Right hindlimb (tissue), 1 donor: ENCODE measurements around the gene UNC13A.
A peak's percentile ranks its signal among the peaks of the same experiment; 100 is the strongest.

Source experiments
- DNase-seq: peaks from one replicate; pipeline ENCODE4 v3.0.0-alpha.2; 2018

Gene UNC13A

DNA sequence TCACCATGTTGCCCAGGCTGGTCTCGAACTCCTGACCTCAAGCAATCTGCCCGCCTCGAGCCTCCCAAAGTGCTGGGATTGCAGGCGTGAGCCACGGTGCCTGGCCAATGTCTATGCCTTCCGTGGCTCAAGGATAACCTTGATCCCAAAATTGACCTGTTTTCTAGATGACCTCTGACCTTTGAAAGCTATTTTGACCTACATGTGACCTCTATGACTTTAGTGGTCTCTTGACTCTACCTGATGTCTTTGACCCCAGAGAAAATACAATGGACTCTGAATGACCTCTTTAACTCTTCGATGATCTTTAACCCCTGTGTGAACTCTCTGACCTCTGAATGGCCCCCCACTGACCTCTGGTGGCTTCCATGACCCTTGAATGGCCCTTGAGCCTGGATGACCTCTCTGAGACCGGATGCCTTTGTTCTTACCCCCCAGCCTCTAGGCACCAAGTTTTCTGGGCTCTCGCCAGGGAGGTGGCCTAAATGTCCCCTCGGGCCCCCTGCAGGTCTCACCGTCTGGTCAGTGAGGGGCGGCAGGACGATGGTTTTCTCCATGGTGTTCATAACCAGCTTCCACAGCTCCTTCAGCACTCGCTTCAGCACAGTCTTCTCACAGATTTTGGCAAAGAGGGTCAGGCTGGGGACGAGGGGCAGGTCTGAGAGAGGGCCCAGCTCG, 63.7 kb downstream of the UNC13A start:
- no peak for DNase-seq

DNA sequence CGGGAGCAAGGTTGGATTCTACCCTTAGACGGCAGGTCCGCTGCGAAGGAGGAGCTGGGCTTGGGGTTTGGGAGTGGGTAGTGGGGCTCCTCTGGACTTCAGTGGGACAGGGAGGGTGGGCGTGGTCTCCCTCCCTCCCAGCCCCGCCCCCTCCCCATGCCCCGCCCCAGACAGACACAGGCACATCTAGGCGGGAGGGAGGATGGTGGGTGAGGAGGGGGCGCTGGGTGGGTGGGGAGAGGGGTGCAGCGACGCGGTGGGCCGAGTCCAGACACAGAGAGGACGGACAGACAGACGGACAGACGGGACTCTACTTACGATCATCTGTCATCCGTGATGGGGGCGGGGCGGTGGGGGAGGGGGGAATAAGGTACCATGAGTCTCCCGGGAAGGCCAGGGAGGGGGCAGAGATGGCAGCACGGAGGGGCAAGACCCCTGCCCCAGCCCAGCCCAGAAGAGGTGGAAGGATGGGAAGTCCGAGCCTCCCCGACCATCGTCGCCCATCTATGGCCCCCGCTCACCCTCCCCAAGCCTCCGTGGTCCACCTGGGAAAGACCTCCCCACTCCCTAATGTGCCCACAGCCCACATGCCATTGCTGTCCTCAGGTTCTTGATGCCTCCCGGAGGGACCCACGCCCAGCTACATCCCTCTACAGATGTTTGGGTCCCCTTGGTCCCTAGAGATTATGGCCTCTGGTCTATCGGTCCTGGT, 64.8 kb downstream of the UNC13A start:
- DNase-seq, result no peak

DNA sequence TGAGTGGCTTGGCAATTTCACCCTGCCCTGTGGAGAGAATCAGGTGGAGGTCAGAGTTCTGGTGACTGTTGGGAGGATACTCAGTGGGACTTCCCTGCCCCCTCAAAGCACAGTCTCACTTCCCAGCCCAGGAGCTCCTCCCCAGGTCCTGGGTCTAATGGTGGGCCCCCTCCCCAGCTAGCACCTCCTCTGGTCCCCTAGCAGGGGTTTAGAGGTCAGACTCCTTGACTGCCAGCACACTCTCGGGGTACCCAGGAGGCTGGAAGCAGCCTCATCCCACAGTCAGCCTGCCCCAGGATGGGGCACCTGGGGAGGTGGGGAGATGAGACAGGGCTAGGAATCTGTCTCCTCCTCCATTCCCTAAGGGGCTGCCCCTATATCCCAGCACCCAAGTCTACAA, 67.5 kb downstream of the UNC13A start:
- no peak for DNase-seq

DNA sequence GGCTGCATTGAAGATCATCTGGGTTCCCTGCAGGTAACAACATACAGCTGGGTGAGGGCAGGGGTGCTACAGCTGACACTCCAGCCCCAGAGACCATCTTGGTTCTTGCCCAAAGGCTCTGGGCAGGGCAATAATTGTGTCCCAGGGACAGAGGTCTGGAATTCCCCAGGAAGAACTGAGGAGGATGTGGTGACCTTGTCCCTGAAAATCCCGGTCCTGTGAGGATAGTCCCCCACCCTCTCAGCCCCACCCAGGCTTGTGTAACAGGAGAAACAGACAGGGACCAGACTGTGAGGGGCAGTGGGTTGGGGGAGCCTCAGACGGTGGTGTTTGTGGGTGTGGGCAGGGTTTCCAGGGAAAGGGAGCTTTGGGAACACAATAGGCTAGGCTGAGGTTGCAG, 69.2 kb downstream of the UNC13A start:
- no peak for DNase-seq

DNA sequence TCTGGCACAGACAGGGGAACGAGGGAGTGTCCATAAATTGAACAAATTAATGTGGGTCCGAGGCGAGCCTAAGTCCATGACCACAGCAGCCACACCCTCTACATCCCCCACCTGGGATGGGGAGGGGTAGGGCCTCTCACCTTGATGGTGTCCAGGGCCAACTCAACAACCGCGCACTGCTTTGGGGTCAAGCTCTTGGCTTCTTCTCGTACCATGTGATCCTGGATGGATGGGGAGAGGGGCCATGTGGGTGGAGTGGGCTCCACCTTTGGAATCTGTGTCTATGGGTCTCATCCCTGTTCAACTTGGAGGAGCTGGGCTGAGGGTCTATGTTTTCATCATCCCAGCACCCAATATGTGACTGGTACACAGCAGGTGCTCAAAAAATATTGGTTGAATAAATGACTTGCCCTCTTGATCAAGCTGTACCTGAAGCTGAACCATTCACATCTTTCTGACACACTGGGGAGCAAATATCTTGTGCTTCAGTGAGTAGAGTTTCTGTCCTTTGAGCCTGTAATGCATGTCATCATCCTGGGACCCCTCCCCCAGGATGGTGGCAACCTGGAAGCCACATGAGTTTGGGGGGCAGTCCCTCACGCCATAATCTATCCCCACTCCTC, 69.8 kb downstream of the UNC13A start:
- no peak for DNase-seq

DNA sequence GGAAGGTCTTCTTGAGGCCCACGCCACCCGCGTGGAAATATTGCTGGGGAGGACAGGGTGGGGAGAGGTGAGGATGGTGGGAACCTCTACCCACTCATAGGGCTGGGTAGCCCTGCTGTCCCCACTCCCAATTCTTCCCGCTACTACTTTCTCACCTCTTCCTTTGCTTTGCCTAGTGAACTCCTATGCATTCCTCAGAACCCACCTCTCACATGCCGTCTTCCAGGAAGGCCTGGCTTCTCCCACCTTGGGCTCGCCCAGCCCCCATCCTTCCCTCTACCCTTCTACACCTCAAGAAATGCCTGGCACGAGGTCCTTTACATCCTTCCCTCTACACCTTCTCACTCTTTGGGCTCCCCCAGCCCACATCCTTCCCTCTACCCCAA, 70.4 kb downstream of the UNC13A start:
- no peak for DNase-seq

DNA sequence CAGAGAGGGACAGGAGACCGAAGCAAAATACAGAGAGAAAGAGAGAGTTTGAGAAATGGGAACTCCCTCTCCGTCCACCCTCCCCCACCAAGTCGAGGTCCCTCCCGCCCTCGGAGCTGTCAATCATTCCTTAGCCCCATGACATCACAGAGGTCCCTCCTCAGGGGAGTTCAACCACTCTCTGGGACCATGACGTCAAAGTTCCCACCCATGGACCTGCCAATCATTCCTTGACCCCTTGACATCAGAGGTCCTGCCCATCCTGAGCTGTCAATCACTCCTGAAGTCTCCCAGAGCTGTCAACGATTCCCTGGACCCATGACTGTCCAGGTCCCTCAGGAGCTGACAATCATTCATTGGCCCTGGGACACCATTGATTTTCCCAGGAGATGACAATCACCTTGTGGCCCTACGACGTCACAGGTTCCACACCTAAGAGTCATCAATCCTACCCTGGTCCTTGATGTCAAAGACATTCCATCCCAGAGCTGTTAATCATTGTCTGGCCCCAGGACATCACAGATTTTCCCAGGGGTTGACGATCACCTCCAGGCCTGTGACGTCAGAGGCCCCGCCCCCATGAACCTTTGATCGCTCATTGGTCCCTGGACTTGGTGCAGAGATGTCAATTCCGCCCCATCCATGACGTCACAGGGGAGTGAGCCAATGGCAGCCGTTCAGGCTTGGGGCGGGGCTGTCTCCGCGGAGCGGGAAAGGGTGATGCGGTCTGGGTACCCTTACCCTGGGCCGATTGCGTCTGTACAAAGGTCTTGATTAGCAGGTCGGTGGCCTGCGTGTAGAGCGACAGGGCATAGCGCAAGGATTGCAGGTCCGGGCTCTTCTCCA, 71.0 kb downstream of the UNC13A start:
- no peak for DNase-seq

DNA sequence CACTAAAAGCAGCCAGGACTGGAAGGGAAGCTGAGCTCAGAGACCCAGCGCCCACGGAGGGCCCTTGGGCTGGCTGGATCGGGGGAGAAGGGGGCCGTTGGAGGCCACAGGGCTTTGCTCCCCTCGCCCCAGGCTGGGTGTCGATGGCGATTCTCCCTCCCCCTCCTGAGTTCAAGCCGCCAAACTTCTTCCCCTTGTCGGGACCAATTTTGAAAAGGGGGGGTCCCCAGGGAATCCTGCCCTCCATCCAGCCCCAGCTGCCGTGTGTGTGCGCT, 71.5 kb downstream of the UNC13A start:
- no peak for DNase-seq

DNA sequence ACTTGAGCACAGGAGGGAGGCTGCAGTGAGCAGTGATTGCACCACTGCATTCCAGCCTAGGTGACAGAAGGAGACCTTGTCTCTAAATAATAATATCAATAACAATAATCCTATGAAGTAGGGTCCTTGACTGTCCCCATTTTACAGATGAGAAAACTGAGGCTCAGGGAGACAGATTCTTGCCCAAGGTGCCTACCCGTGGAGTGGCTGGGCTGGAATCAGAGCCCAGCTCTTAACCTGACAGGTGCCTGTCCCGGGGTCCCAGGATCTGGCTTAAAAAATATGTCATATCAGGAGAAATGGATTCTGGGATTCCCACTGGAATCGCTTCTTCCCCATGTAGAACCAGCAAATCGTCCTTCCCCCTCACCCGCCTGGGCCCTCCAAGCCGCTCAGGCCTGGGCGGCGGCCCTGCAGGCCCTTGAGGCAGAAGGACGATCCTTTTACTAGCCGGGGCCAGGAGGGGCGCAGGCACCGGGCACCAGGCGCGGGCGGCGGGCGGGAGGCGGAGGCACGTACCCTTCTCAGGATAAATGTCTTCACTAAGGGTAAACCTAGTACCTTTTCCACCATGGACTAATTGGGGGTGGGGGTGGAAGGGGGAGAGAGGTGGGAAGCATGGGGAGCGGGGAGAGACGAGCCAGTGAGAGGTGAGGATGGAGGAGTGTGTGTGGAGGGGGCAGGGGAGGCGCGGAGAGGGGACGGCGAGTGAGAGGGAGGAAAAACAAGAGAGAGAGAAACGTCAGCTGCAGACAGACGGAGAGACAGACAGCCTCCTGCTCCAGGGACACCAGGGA, 72.1 kb downstream of the UNC13A start:
- DNase-seq, result no peak

DNA sequence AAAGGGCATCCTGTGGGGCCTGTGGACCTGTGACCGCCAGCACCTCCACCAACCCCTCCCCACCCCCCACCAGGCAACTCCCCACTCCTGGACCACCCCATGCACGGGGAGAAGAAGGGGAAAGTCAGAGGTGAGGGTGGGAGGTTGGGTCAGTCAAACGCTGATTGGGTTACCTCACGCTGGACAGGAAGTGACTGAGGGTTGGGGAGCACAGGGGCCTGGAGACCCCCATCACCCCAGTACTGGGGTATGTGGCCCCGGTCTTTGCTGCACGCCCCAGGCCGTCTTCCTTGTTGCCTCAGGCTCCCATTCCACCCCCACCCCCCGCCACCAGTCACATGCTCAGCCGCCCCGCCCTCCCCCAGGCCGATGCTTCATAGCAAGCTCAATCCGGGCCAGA, 73.7 kb downstream of the UNC13A start:
- no peak for DNase-seq

DNA sequence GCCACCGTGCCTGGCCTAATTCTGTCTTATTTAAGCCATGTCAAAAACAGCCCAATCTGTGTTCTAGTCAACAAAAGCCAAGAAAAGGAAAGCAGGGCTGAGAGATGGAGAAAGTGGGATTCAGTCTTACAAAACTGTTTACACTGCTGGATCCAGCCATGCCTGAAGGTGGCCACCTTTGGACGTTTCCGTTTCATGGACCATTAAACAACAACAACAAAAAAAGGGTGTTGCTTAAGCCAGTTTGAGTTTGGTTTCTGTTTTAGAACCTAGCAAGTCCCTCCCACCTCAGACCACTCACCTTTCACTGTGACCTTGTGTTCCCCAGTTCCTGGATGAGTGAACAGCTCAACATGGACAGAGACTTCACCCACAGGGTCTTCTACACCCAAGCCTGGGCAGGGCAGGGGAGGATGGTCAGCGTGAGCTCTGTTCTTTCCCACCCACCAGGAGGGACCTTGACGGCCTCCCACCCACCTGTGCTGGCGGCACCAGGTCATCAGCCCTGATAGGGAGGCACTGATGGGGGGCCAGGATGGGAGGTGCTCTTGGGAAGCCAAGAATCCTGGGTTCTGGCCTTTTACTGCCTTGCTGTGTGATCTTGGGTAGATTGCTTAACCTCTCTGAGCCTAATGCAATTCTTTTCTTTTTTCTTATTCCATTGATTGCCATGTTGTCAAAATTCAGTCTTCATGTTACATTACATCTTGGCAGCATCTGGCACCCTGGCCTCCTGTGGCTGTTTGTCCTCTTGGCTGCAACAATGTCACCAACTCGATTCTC, 76.5 kb downstream of the UNC13A start:
- no peak for DNase-seq

DNA sequence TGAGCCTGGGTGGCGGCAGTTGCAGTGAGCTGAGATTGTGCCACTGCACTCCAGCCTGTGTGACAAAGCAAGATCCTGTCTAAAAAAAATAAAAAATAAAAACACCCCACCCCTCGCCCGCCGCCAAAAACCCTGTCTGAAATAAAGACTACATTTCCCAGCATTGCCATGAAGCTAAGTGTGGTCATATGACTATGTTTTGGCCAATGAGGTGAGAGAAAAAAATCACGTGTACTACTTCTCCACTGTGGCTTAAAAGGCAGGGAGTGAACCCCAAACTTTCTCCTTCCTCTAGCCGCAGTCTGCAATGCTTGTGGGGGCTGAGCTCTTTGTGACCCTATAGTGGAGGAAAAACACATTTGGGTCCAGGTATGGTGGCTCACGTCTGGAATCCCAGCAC, 77.8 kb downstream of the UNC13A start:
- no peak for DNase-seq

DNA sequence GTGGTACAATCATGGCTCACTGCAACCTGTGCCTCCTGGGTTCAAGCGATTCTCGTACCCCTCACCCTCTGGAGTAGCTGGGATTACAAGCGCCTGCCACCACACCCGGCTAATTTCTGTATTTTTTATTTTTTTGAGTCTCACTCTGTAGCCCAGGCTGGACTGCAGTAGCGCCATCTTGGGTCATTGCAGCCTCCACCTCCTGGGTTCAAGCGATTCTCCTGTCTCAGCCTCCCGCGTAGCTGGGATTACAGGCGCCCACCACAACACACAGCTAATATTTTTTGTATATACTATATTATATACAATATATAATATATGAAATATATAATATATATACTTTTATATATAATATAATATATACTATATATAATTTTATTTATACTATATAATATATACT, 80.2 kb downstream of the UNC13A start:
- DNase-seq, result no peak

DNA sequence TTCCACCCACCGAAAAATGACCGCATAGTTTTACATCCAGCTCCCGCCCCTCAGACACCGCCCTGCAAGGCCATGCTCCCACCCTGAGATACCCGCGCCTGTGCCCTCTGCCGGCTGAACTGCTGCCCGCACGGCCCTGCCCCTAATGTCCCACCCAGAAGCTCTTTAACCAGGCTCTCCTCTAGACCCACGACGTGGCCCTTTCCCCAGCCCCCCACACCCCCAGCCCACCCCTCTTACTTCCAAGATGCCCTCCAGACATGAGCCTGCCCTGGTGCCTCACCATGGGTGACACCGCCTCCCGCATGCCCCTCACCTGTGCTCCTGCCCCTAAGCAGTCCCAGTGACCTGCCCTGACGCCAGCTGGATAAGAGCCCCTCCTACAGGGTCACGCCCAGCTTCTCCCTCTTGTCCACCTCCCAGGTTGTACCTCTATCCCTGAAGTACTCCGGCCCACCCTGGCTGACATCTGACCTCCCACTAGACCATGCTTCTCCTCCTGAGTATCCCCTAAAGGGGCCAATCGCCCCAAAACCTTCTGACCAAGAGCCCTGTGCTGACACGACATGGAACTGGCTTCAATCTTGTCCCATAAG, 81.5 kb downstream of the UNC13A start:
- no peak for DNase-seq

DNA sequence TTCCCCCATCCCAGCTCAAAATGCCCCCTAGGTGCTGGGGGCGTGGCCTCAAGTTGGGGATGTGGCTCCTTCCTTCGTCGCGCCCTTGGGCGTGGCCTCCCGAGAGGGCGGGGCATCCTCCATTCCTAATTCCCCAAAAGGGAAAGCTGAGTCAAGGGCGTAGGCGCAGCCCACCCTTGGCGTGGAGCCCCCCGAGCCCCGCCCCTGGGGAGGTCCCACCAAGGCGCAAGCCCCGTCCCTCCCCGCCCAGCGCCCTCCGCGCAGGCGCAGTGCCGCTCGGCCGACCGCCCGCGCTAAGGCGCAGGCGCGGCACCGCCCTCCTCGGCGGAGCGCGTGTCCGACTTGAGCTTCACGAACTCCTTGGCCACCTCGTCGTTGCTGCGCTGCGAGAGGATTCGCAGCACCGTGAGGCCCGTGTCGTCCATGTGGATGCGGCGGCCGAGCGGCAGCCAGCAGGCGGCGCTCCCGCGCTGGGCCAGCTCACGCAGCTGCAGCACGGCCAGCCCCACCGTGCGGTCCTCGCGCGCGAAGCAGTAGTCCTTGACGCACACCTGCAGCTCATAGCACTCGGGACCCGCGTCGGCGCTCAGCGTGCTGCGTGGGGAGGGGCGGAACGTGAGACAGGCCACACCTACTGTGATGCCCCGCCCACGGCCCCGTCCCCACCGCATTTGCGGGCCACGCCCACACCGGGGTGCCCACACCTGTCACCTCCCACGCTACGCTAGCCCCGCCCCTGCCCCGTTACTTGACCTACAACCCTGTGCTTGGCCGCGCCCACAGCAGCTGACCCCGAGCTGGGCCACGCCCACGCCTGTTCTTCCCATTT, 82.2 kb downstream of the UNC13A start:
- DNase-seq, result peak; percentile 83

DNA sequence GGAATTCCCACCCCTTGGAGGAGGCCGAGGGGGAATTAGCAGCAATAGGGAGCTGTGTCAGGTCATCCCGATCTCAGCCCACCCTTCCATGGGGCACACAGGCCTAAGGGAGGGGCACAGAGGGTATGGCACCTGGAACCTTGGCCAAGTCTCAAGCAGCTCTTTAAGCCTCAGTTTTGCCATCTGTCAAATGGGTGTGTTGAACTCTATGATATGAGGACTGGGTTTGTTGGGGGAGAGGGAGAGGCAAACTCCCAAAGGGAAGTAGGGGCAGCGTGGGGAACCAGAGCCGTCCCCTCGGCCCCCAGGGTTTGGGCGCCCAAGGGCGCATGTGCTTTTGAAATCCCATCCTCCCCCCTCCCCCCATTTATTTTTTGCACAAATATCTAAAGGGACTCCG, 83.0 kb downstream of the UNC13A start:
- DNase-seq, result no peak

DNA sequence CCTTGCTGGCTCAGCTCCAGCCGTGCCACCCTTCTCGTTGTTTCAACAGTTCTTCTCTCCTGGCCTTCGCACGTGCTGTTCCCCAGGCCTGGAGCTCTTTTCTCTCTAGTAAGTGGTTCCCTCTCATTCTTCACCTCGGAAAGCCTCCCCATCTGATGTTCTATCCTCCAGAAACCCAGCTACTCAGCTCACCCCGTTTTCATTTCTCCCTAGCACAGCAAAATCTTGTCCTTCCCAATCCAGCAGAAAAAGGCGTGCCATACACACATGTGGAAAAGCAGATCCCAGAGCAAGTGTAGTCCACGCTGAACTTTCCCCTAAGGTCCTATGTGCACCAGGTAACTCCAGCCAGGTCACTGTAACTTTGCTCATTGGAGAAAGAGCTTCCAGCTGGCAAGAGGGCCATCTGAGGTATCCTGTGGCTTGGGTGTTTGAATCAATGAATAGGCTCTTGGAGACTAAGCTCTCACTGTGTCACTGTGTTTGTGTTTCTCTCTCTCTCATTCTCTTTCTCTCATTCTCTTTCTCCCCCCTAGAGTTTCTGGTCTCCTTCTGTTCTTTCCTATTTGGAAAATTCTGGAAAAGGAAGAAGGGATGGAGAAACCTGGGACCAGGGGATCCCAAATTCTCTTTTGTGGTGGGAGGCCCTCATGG, 83.7 kb downstream of the UNC13A start:
- DNase-seq, result no peak

DNA sequence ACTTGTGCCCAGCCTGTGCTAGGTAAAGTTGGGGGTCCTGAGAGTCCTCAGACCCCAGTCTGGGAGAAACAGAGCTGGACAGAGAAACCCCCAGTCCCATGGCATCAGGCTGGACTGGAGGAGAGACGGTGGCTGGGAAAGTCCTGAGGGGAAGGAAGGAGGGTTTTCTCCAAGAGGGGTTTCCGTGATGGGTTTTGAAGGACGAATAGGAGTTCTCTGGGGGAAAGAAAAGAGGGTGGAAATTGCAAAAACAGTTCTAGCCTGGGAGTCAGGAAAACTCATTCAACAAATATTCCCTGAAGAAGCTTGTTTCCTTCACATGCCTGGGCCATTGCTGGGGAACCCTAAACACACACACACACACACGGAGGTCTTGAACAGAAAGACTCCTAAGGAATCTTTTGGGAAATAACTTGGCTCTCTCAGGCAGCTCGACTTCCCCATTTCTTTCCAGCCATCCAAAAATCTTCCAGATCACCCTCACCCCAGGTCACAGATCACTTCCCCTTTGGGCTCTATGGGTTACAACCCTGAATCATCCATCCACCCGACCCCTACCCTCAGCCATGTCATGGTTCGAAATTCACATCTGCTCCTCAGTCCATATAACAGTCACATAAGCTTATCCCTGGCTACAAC, 85.2 kb downstream of the UNC13A start:
- DNase-seq, result no peak

DNA sequence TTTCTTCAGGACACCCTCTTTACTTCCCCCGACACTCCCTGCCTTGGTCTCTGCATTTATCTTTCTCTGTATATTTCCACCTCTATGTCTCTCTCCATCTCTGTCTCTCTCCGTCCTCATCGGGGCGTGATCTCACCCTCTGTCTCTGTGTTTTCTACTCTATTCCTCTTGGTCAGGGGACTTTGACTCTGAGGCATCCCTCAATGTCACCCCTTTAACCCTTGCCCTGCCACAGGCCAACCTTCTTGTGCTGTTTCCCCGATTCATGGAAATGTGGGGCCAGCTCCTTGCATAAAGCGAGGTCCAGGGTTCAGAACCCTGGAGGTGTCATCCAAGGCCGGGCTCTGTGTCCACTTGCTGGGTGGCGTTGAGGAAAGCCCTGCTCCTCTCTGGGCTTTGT, 85.9 kb downstream of the UNC13A start:
- no peak for DNase-seq

DNA sequence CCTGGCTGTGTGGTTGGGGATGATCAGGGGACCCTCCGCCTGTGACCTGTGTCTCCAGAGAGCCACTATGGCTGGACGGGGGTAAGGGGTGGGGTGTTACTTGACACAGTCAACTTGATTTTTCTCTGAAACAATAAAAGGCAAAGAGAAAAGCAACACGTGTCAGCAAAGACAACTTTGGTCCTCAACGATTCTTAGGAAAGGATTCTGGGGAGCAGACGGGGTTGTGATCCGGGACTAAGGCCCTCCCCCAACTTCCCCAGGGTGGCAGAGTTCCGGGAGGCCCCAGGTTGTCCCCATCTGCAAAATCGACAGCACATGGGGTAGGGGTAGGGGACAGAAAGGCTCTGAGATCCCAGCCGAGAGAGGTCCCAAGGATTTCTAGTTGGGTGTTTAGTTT, 86.5 kb downstream of the UNC13A start:
- no peak for DNase-seq
